Fibroblast of skin of abdomen (primary cell): ENCODE measurements around the gene KRTAP22-2. TPM values are rescaled to one million over a fixed set of nuclear protein-coding genes. Genes with fewer than 3 reads are reported as not detected.

ENCODE experiments used
- DNase-seq: peaks from one replicate; pipeline ENCODE4 v3.0.0-alpha.2; 2013
- polyA plus RNA-seq, 2 experiments: library from polyadenylated mRNA; unstranded; fragments of 120-200 nt; gene quantifications; one replicate each; pipeline ENCODE4 v1.2.1, GENCODE V29; 2013; ENCODE audit not compliant: insufficient read length in 2 of 2

KRTAP22-2 gene
- polyA plus RNA-seq (2013, experiment 1 of 2; ENCODE audit: insufficient read length), result not detected
- polyA plus RNA-seq (2013, experiment 2 of 2; ENCODE audit: insufficient read length), result not detected

DNA sequence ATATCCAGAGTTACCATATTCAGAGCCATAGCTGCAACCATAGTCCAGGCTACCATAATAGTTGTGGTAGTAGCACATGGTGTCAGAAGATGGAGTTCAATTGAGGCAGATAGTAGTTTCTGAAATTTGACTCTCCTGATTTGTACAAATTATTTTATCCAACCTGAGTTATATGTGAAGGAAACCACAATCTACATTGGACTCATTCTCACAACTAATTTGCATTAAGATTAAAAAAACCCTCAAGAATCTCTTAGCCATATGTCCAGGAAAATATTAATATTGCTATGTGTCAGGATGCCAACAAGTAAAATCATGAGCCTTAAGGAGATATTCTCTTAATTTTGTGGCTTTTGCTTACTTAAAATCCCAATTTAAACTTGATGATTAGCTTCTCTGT, at the start of gene KRTAP22-2:
TSS of gene KRTAP22-2 (minus strand) at position 101 of the 400 bp plus-strand sequence.
- no peak for DNase-seq

DNA sequence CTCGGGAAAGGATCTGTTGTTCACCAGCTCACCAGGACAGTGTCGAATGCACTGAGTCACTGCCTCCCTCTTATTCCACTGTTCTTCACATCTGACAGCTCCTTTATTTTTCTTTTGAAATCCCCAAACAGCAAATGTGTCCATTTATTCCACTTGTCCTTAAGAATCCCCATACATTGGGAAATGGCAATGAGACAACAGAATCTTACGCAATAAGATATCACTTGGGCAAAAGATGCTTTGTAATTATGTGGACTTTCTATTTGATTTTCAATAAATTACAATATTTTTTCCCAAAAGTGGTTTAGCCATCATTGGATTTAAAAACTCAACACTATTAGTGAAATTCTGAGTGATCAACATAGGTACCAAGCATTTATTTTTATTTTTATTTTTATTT, 48.5 kb upstream of the KRTAP22-2 start:
- no peak for DNase-seq

DNA sequence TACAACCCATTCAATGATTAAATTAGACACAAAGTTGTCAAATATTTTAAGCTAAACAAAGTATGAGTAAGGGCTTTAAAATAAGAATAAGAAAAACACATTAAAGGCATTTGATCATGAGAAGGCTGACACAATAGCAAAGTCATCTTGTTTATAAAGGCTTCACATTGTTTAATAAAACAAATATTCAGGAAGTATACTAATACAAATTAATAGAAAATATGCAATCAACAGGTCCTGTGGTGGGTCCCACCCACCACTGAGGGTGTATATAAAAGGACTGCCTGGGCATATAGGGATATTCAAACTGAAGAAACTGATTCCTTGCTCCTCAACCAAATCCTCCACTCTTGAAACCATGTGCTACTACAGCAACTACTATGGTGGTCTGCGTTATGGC, 44.7 kb upstream of the KRTAP22-2 start, which contains the start of gene KRTAP20-2:
TSS of gene KRTAP20-2 (plus strand) at position 301 of the 400 bp plus-strand sequence. CDS start at position 359, 58 bp downstream.
- DNase-seq, result no peak

DNA sequence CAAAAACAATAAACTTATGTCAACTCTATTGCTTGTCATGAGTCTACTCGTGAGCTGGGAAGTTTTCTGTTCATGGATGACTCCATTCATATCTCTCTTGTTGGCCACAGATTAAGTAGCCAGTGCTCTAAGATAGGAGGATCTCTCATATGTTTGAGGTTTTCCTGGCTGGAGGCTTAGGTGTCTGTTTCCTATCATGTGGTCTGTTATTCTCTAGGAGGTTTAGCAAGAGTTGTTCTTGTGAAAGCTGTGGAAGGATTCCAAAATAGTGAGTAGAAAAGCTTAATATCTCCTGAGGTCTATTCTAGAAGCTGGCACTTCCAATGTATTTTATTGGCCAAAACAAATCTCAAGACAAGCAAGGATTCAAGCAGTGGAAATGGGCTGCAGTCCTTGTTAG, 39.0 kb upstream of the KRTAP22-2 start:
- no peak for DNase-seq

DNA sequence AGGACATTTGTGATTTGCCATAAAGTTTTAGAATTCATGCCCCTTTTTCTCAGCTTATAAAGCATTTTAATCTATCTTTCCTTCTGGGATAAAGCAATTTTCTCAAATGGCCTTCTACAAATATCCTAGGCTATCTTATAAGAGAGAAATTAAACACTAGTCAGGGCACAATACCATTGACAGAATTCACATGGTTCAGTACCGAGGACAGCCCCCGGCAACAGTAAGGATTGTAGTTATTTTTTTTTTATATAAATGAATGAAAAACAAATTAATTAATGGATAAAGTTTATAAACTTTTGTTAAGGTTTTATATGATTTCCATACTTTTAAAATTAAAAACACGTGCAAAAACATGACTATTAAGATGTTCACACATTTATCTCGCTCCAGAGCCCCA, 37.9 kb upstream of the KRTAP22-2 start:
- no peak for DNase-seq

DNA sequence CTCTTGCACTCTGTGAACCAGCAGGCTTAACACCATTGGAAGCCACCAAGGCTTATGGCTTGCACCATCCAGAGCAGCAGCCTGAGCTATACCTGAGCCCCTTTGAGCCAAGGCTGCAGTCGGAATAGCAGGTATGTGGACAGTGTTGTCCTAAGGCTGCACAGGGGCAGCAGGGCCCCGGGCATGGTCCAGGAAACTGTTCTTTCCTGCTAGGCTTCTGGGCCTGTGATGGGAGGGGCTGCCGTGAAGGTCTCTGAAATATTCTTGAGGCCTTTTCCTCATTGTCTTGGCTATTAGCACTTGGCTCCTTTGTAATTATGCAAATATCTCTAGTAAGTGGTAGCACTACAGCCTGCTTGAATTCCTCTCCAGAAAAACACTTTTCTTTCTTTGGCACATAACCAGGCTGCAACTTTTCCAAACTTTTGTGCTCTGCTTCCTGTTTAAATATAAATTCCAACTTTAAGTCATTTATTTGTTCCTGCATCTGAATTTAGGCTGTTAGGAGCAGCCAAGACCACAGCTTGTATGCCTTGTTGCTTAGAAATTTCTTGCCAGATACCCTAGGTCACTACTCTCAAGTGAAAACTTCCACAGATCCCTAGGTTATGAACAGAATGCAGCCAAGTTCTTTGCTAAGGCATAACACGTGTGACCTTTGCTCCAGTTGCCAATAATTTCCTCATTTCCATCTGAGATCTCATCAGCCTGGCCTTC, 35.4 kb upstream of the KRTAP22-2 start:
- no peak for DNase-seq

DNA sequence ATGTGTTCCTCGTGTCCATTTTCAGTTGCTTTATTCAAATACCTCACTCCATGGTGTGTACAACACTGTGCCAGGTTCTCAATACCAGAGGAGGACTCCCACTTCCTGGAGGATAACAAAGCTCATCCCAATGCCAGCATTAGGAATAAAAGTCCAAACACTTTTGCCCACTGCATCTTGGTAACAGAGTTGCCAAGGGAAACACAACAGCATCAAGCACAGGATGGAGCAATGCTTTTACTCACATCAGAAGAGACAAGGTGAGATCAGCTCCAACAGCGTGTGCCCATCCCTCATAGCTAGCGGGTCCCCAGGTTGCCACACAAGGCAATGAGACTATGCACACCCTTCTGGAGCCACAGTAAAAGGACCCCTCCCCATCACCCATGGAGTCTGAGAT, 33.2 kb upstream of the KRTAP22-2 start:
- DNase-seq, result no peak

DNA sequence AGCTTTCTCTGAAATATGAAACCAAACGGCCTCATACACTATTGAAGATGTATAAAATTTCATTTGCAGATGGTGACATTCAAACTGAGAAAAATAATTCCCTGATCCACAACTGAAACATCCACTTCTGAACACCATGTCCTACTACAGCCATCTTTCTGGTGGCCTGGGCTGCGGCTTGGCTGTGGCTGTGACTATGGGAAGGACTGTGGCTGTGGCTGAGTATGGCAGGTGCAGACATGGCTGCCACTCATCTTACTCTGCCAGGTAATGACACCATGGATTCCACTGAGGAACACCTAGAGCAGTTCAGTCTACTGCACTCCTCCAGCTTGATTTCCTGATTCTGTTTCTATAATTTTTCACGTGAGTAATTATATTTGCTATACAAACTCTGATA, 30.3 kb upstream of the KRTAP22-2 start, which contains the start of gene KRTAP20-4:
TSS of gene KRTAP20-4 (plus strand) at position 106 of the 400 bp plus-strand sequence.
- no peak for DNase-seq

DNA sequence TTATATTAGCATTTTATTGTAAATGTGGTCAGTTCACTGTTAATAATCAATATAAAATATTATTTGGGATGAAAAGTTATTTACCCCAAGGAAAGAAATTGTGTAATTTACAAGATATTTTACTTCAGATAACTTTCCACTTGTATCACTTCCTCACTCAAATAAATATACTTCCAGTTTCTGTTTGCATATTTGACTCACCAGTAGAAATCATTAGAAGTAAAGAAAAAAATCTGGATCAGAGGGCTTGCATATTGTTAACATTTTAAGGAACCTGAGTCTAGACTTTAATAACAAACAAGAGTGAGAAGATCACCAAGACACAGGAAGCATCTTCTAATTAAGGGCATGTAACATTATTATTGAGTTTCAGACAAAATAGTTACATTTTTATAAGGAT, 29.9 kb upstream of the KRTAP22-2 start:
- no peak for DNase-seq

DNA sequence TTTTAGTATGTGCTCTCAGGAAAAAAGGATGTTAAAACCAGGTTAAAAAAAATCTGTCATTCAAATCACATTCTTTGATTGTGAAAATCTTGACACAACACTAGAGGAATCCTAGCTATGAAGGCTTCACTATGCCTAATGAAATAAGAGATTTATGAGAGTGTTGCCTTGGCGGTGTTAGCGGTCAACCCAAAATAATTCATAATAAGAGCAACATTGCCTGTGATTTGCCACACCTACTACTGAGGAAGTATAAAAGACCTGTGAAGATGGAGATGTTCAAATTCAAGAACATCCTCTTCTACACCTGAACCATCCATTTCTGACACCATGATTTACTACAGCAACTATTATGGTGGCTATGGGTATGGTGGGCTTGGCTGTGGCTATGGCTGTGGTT, 25.9 kb upstream of the KRTAP22-2 start, which contains the start of gene KRTAP20-1:
TSS of gene KRTAP20-1 (plus strand) at position 301 of the 400 bp plus-strand sequence. CDS start at position 331, 30 bp downstream.
- no peak for DNase-seq

DNA sequence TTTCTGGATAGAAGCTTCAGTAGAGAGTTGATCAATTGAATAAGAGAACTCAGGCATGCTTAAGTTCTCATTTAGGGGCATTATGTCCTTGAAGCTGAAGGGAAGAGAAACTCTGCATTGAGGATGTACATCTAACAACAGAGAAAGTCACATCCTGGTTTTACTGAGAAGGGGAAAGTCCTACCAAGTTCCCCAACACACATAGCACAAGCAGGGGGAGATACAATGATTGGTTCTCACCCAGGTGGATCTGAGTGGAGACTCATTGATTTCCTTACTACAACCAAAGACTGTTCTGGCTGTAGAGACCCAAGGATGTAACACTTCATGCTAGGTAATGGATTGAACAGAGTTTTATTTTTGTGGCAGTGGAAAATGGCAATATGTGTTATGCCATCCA, 25.0 kb upstream of the KRTAP22-2 start:
- no peak for DNase-seq

DNA sequence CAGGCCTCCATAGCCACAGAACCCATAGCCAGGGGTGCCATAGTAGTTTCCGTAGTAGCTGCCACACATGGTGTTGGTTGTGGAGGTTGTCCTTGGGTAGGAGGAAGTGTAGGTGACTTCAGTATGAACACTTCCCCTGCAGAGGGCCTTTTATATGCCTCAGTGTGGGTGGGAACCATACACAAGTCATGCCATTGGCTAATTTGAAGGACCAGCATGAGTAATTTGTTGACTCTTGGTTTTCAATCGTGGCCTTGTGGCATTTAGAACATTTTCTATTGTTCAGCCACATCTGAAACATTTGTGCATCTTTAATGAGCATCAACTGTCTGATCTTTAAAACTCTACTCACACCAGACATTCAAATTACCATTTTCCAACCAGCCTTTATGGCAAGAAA, 23.6 kb upstream of the KRTAP22-2 start, which contains the start of gene KRTAP6-1:
TSS of gene KRTAP6-1 (minus strand) at position 95 of the 400 bp plus-strand sequence. CDS start at position 69, 26 bp downstream.
- no peak for DNase-seq

DNA sequence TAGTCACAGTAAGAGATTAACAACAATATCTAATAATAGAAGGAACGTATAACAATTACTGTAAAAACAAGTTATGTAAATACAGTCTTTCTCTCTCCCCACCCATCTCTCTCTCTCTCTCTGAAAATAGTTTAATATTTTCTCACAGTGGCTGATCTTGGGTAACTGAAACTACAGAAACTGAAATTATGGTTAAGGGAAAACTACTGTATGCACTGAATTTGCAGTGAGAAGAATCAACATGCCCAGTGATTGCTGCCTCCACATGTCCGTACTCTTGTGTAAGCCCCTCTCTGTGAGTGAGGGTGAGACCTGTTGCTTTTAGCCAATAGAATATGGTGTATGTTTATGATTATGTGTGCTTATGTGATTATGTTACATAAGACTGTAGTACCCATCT, 21.9 kb upstream of the KRTAP22-2 start:
- no peak for DNase-seq

DNA sequence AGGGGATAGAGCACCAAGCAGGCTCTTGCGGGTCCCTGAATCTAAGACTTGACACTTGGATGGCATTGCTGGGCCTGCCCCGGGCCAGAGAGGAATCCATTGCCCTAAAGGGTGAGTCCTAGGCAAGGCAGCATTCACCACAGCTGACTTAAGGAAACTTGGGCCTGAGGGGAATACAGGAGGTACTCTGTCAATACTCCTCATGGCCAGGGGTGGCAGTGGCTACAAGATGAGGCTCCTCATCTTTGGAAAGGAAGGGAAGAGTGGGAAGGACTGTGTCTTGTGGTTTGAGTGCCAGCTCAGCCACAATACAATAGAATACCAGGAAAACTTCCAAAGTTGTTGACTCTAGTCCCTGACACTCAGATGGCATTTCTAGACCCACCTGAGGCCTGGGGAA, 15.8 kb upstream of the KRTAP22-2 start:
- no peak for DNase-seq

DNA sequence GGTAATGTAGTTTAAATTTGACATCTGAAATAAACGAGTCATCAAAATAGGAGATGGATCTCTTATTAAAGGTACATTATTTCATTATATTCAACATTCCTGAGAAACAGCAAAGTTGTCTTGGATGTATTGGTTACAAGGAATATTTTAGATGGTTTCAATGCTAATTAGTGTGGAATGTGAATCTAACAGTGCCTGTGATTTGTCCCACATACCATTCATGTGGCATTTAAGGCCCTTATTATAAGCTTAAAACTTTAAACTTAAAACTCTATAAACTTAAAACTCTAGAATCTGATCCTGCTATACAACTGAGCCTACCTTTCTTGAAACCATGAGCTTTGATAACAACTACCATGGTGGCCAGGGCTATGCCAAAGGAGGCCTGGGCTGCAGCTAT, 10.6 kb upstream of the KRTAP22-2 start, which contains the start of gene KRTAP22-1:
TSS of gene KRTAP22-1 (plus strand) at position 301 of the 400 bp plus-strand sequence.
- DNase-seq, result no peak

DNA sequence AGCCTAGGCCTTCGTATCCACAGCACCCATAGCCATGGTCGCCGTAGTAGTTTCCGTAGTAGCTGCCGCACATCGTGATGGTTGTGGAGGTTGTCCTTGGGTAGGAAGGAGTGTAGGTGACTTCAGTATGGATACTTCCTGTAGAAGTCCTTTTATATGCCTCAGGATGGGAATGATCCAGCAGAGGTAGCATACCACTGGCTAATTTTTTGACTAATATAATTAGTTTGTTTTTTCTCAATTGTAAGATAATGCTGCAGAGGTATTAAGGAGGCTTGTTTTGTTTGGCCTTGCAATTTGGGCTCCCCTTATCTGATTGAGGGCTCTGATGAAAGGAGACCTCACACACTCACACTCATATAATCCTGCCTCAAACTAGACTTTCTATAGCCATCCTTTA, 8.6 kb upstream of the KRTAP22-2 start, which contains the start of gene KRTAP6-2:
TSS of gene KRTAP6-2 (minus strand) at position 101 of the 400 bp plus-strand sequence. CDS start at position 73, 28 bp downstream.
- no peak for DNase-seq

DNA sequence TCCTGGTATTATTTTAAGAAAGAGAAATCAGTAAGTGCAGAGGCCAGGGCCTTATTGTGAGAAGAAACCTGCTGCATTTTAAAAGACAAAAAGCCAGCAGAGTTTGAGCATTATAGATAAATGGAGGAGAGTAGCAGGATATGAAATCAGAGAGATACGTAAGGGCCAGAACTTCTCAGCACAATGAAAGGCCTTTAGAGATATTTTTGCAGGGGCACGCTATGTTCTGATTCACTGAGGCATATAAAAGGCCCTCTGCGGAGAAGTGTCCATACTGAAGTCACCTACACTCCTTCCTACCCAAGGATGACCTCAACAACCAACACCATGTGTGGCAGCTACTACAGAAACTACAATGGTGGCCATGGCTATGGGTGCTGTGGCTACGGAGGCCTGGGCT, 1.9 kb upstream of the KRTAP22-2 start, which contains the start of gene KRTAP6-3:
TSS of gene KRTAP6-3 (plus strand) at position 301 of the 400 bp plus-strand sequence. CDS start at position 307, 6 bp downstream.
- no peak for DNase-seq

DNA sequence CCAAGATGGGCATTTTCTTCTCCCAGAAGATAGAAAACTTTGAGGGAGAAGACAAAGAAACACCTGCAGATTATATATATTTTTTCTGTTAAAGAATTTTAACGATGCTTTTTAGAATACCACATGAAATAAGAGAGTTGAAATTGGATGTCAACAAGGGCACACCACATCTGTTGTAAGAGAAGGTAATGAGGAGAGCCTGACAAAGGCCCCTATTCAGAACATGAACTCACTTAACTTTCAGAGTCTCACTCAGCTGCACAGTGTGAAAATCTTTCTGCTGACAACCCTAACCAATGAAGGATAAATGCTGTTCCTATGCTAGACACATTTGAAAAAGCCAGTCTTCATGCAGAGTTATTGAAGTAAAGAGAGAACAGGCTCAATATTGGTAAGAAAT, 7.3 kb downstream of the KRTAP22-2 start:
- no peak for DNase-seq

DNA sequence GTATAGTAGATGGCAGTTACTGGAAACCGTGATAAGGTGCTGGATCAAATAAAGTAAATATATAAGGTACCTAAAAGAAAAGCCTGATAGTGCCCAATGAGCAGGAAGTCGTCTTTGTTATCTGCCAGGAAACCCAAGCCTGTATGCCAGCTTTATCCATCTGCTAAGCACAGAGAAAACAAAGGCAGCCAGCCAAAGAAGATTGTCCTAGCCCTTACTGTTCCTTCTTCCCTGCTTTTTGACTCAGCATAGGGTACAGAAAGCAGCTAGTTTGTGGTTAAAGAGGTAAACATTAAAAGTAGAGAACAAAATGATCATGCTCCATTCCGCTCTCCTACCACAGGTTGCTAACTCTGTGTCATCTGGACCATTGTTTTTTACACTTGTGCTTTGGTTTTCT, 10.1 kb downstream of the KRTAP22-2 start:
- DNase-seq, result no peak

DNA sequence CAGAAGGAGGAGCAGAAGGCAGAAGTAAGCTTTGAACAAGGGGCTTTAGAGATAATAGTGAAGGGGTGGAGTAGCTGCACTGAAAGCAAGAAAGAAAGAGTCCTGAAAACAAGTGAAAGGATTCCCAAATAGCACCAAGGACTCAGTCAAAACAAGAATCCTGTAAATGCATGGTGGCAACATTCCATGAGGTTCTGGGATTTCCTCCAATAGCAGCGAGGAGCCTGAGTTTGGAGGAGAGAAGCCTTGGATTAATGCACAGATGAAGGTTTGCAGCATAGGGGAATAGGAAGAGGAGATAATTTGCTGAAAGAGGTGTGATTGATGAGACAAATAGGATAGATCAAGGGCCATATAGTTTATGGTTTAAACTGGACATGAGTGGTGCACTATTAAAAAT, 10.9 kb downstream of the KRTAP22-2 start:
- DNase-seq, result no peak

DNA sequence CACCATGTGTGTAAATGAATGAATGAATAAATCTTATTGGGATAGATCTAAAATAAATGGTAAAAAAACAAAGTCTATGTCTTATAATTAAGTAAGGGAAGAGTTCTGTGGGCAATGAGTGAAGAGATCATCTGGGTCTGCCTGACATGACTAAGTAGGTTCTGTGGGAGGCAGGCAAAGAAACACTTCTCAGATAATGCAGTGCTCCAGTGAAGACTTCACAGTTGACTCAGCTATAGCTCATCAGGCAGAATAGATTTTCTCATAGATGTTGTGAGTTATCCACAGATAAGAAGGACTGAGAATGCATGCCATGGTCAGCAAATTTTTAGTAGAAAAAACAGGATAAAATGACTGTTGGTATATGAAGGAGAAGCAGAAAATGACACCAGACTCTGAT, 12.4 kb downstream of the KRTAP22-2 start:
- no peak for DNase-seq

DNA sequence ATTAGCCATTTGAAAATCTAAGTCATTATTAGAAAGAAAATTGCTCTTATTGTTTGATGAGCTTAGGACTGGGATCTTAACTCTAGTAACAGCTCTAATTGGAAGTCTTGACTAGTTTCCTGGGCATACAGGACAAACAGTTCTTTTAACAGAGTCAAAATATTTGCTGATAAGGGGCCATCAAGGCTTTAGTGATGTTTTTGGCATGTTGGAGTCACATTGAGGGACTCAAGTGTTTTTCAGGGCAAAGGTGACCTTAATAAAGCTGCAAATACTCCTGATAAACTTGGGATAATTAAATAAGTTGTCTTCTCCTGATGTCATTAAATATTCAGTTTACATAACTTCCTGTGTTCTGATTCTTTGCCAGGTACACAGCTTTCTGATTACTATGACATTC, 22.6 kb downstream of the KRTAP22-2 start:
- no peak for DNase-seq

DNA sequence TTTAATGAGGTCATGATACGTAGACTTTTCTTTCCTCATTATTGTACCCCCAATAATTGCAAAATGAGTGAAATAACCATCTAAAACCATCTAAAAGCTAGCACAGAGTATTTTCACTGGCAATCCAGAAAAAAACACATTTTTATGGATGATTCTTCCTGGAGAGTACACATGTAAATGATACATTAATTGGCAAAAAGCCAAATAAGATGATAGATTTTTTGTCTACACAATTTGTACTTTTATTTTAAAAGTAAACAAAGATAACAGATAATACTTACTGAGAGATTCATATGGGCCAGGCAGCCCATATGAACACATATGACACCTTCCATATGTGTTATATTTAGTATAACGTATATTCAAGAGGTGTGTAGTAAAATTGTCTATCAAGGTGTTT, 26.6 kb downstream of the KRTAP22-2 start:
- DNase-seq, result no peak

DNA sequence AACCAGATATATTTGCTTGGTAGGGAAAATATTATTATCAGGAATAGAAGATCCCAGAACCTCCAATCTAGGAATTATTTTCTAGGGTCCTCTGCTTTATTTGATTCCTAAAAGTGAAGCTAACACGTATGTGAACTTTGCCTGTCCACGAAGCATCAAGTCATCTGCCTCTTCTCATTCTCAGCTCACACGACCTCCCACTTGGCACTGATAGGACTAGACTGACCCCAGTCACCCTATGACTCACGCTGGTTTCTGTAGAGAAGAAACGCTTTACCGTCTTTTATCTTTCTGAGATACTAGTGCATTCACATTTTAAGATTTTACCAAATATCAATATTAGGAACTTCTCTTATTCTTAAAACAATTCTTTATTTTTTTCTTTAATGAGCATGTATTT, 27.1 kb downstream of the KRTAP22-2 start:
- DNase-seq, result no peak
